MM.1S (cell line): ENCODE results near the gene RNASEH1.

Experiments
- EZH2phosphoT487 ChIP-seq: fragments of 300-600 bp; sonication (generic); IDR thresholded peaks from 2 replicates; pipeline ENCODE4 v1.6.1; 2018; ENCODE audit warnings: antibody characterized with exemption, low read length
- TF ChIP-seq, protein P1 (sequence below): fragments of 300-600 bp; sonication (generic); IDR thresholded peaks from 2 replicates; pipeline ENCODE4 v1.5.1; 2016; ENCODE audit warnings: antibody characterized with exemption, low read length, mixed read lengths

DNA sequence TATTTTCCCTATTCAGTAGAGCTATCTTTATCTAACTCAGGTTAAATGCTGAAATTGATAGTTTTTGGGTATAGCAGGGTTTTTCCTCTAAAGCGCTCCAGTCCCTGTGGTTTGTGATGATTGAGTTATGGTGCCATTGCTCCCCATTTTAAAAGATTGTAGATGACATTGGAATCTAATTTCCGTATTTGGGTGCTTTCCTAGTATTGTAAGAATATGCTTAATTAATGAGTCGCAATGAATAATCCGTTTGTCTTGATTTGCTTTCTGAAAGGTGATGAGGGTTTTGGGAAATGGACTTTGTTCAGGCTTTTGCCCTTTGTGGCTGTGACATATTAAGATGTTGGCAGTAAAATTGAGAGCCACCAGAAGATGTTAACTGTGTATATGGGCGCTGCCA is 20.9 kb upstream of the RNASEH1 start:
- TF ChIP-seq, protein P1, sequence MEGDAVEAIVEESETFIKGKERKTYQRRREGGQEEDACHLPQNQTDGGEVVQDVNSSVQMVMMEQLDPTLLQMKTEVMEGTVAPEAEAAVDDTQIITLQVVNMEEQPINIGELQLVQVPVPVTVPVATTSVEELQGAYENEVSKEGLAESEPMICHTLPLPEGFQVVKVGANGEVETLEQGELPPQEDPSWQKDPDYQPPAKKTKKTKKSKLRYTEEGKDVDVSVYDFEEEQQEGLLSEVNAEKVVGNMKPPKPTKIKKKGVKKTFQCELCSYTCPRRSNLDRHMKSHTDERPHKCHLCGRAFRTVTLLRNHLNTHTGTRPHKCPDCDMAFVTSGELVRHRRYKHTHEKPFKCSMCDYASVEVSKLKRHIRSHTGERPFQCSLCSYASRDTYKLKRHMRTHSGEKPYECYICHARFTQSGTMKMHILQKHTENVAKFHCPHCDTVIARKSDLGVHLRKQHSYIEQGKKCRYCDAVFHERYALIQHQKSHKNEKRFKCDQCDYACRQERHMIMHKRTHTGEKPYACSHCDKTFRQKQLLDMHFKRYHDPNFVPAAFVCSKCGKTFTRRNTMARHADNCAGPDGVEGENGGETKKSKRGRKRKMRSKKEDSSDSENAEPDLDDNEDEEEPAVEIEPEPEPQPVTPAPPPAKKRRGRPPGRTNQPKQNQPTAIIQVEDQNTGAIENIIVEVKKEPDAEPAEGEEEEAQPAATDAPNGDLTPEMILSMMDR, result no peak
- TF ChIP-seq EZH2phosphoT487, result no peak
